Measurements from ENCODE around the gene DCST1.

GRCh38 chr1:155007251-155007828 is 26.3 kb upstream of the DCST1 start:
- TF ChIP-seq GABPB1 (CRISPR knock-in tag; IDR thresholded peaks at IDR 0.05) = no peak
- no peak for TF ChIP-seq CEBPB (IDR thresholded peaks at IDR 0.05; ENCODE audit: borderline replicate concordance, low read depth, low read length)
- no peak for TF ChIP-seq MXI1 (IDR thresholded peaks at IDR 0.05; ENCODE audit: borderline replicate concordance, low read depth, low read length)
- no peak for TF ChIP-seq POLR2AphosphoS5 (IDR thresholded peaks at IDR 0.05; ENCODE audit: low read depth, low read length)
- TF ChIP-seq CBX2 (IDR thresholded peaks at IDR 0.05; ENCODE audit: low read depth, low read length) = no peak
- no peak for TF ChIP-seq CBX2 (CRISPR knock-in tag; IDR thresholded peaks at IDR 0.05; ENCODE audit: low read depth)
- no peak for TF ChIP-seq CTCF (CRISPR knock-in tag; IDR thresholded peaks at IDR 0.05)
- peak; percentile 44; the same call in 1 of the 2 replicates for TF ChIP-seq NR2F2 (IDR thresholded peaks at IDR 0.05; ENCODE audit: borderline replicate concordance, low read depth)
- no peak for TF ChIP-seq ZNF17 (CRISPR knock-in tag; IDR thresholded peaks at IDR 0.05)
- no peak for TF ChIP-seq ZNF766 (CRISPR knock-in tag; IDR thresholded peaks at IDR 0.05; ENCODE audit: borderline replicate concordance)
- TF ChIP-seq RFX5 (IDR thresholded peaks at IDR 0.05; ENCODE audit: low read depth, low read length) = no peak
- no peak for TF ChIP-seq FLYWCH1 (CRISPR knock-in tag; IDR thresholded peaks at IDR 0.05)
- no peak for TF ChIP-seq KLF12 (CRISPR knock-in tag; IDR thresholded peaks at IDR 0.05; ENCODE audit: borderline replicate concordance)
- TF ChIP-seq EZH2 (conservative IDR thresholded peaks at IDR 0.05; ENCODE audit: low read depth, low read length) = no peak
